CD4-positive, alpha-beta memory T cell (primary cell): Measurements from ENCODE around the gene AGXT2. TPM values are rescaled to one million over a fixed set of nuclear protein-coding genes. Genes with fewer than 3 reads are reported as not detected.
"Not testable (repeated sequence)": the region's sequence is repeated elsewhere in the genome, so short reads cannot be mapped to it uniquely, and the experiment has no call there.

ENCODE experiments used
- CTCF ChIA-PET: fragments of 350-600 bp; sonication (Branson Sonifier 250); formaldehyde crosslinking; loops from one replicate; lab custom pipeline; 2021; ENCODE audit warnings: inconsistent platforms; ENCODE audit not compliant: partially characterized antibody; lab: Charles Lee
- POLR2A ChIA-PET: fragments of 350-600 bp; sonication (Branson Sonifier 250); formaldehyde crosslinking; loops from one replicate; lab custom pipeline; 2021; ENCODE audit not compliant: partially characterized antibody; lab: Charles Lee
- DNase-seq, 5 donors: peaks; one replicate each; pipeline versions ENCODE4 v3.0.0 to v3.0.0-alpha.2; 2020 to 2022; ENCODE audit warnings: mixed read lengths in 1 of 5
- H3K27ac ChIP-seq: one replicate; pipeline ENCODE4 v1.7.0; 2013; ENCODE audit warnings: low read depth, low read length
- H3K27me3 ChIP-seq: 2 replicates; pipeline ENCODE4 v1.7.0; 2013; ENCODE audit warnings: mild to moderate bottlenecking, low read length, moderate library complexity; ENCODE audit not compliant: insufficient read depth
- H3K36me3 ChIP-seq: 2 replicates; pipeline ENCODE4 v1.7.0; 2013; ENCODE audit warnings: mild to moderate bottlenecking, low read length, moderate library complexity; ENCODE audit not compliant: insufficient read depth
- H3K4me1 ChIP-seq: 2 replicates; pipeline ENCODE4 v1.7.0; 2013; ENCODE audit warnings: mild to moderate bottlenecking, low read length, moderate library complexity; ENCODE audit not compliant: insufficient read depth
- H3K4me3 ChIP-seq, 2 donors: one replicate each; pipeline ENCODE4 v1.7.0; 2013; ENCODE audit warnings: low read length in 2 of 2, mild to moderate bottlenecking in 1 of 2
- H3K9me3 ChIP-seq, 2 donors: one replicate each; pipeline ENCODE4 v1.7.0; 2013; ENCODE audit warnings: low read length in 2 of 2, control low read depth in 1 of 2; ENCODE audit not compliant: control insufficient read depth in 1 of 2
- H3K27ac Mint-ChIP-seq, 7 donors: one replicate each; pipeline ENCODE4 v1.8.0; 2020 to 2021; ENCODE audit warnings: mixed read lengths in 7 of 7, mild to moderate bottlenecking in 6 of 7, inconsistent platforms in 3 of 7, moderate library complexity in 3 of 7
- H3K27me3 Mint-ChIP-seq, 2 donors: one replicate each; pipeline ENCODE4 v1.8.0; 2020 to 2021; ENCODE audit warnings: mixed read lengths in 2 of 2
- H3K36me3 Mint-ChIP-seq, 2 donors: one replicate each; pipeline ENCODE4 v1.8.0; 2020 to 2021; ENCODE audit warnings: mixed read lengths in 2 of 2, inconsistent platforms in 1 of 2, mild to moderate bottlenecking in 1 of 2
- H3K4me1 Mint-ChIP-seq, 4 donors: one replicate each; pipeline ENCODE4 v1.8.0; 2020 to 2021; ENCODE audit warnings: mixed read lengths in 4 of 4, mild to moderate bottlenecking in 1 of 4
- H3K4me3 Mint-ChIP-seq, 8 donors: one replicate each; pipeline ENCODE4 v1.8.0; 2020 to 2021; ENCODE audit warnings: mixed read lengths in 8 of 8, mild to moderate bottlenecking in 7 of 8, moderate library complexity in 6 of 8, inconsistent platforms in 3 of 8
- H3K9me3 Mint-ChIP-seq, 8 donors: one replicate each; pipeline ENCODE4 v1.8.0; 2020 to 2021; ENCODE audit warnings: mixed read lengths in 8 of 8, mild to moderate bottlenecking in 5 of 8, inconsistent platforms in 3 of 8, moderate library complexity in 1 of 8
- intact Hi-C: fragments of 100-400 bp; cut with micrococcal nuclease; formaldehyde crosslinking; loops from one replicate; pipeline ENCODE4 v1.15.1; 2023
- polyA plus RNA-seq, 2 donors: library from polyadenylated mRNA; unstranded; fragments of 300-500 nt; fragmentation: Illumina TruSeq; gene quantifications; one replicate each; pipeline ENCODE4 v1.2.3, GENCODE V29; 2021
- total RNA-seq, 2 experiments: library from RNA; stranded (reverse); gene quantifications; one replicate each; pipeline ENCODE4 v1.2.3, GENCODE V29; 2021

The AGXT2 gene
- total and polyA plus RNA-seq, 4 experiments from 2014 or later: not detected

GRCh38 chr5:34976347-34976746, 71.4 kb downstream of the AGXT2 start:
- no peaks in the 10 kb centered on the region for H3K4me1 Mint-ChIP-seq
- ChIA-PET POLR2A (no interaction called here), CTCF (interaction anchor here (2.1 kb wide), 1 partner anchor 27 kb away, joined by 5 read pairs; no protein-coding TSS in a partner anchor)
- Histone ChIP-seq H3K9me3 (no peaks in the 10 kb centered on the region), H3K4me1 (no peaks in the 10 kb centered on the region), H3K27me3 (no peaks in the 10 kb centered on the region), H3K36me3 (no peaks in the 10 kb centered on the region), H3K4me3 (no peak overlapping the region), H3K27ac (no peak overlapping the region)
- H3K9me3 Mint-ChIP-seq: peaks cover 0 to 4% (median 3%) of the 10 kb centered on the region in 8 donors
- intact Hi-C loops: no loop called here
- H3K27ac Mint-ChIP-seq: no peak overlapping the region
- peaks cover 2 to 4% of the 10 kb centered on the region in 2 donors for H3K27me3 Mint-ChIP-seq
- no peak overlapping the region for H3K4me3 Mint-ChIP-seq
- DNase-seq: no peak
- H3K36me3 Mint-ChIP-seq: peaks cover 0 to under 1% of the 10 kb centered on the region in 2 donors

- CTCF ChIA-PET, H3K4me3 Mint-ChIP-seq, DNase-seq: not testable (repeated sequence)
Observed at GRCh38 chr5:34971655-34972054, 76.1 kb downstream of the AGXT2 start.

GRCh38 chr5:34970552-34970951, 77.2 kb downstream of the AGXT2 start:
- CTCF ChIA-PET: interaction anchor here (1.9 kb wide), 1 partner anchor 12 kb away, joined by 5 read pairs; no protein-coding TSS in a partner anchor
- no peak overlapping the region for H3K27ac Mint-ChIP-seq

More at GRCh38 chr5:34971655-34972054, 76.1 kb downstream of the AGXT2 start:
- H3K27ac Mint-ChIP-seq, H3K27me3 ChIP-seq, H3K27me3 Mint-ChIP-seq, intact Hi-C loops, POLR2A ChIA-PET, H3K27ac ChIP-seq, H3K36me3 ChIP-seq, H3K9me3 ChIP-seq, H3K4me3 ChIP-seq, H3K4me1 ChIP-seq, H3K36me3 Mint-ChIP-seq, H3K9me3 Mint-ChIP-seq, H3K4me1 Mint-ChIP-seq: not testable (repeated sequence)

GRCh38 chr5:34968258-34968657, 79.5 kb downstream of the AGXT2 start:
- intact Hi-C loops: no loop called here
- Histone ChIP-seq H3K4me3 (no peak overlapping the region), H3K9me3 (no peaks in the 10 kb centered on the region), H3K36me3 (no peaks in the 10 kb centered on the region), H3K4me1 (no peaks in the 10 kb centered on the region), H3K27me3 (no peaks in the 10 kb centered on the region), H3K27ac (no peak overlapping the region)
- H3K9me3 Mint-ChIP-seq: peaks cover 0 to 15% (median 10%) of the 10 kb centered on the region in 8 donors
- ChIA-PET POLR2A (no interaction called here), CTCF (no interaction called here)
- no peaks in the 10 kb centered on the region for H3K4me1 Mint-ChIP-seq
- no peak overlapping the region for H3K27ac Mint-ChIP-seq
- H3K27me3 Mint-ChIP-seq: no peaks in the 10 kb centered on the region
- H3K36me3 Mint-ChIP-seq: peaks cover 4 to 21% of the 10 kb centered on the region in 2 donors
- no peak for DNase-seq
- no peak overlapping the region for H3K4me3 Mint-ChIP-seq

More at GRCh38 chr5:34970552-34970951, 77.2 kb downstream of the AGXT2 start:
- Mint-ChIP-seq H3K9me3 (peaks cover 0 to 14% (median 9%) of the 10 kb centered on the region in 8 donors), H3K4me1 (no peaks in the 10 kb centered on the region), H3K4me3 (no peak overlapping the region), H3K36me3 (peaks cover 4 to 18% of the 10 kb centered on the region in 2 donors), H3K27me3 (peaks cover 2% of the 10 kb centered on the region in 2 donors)
- no peaks in the 10 kb centered on the region for H3K4me1 ChIP-seq
- no peak for DNase-seq
- no peaks in the 10 kb centered on the region for H3K27me3 ChIP-seq
- H3K4me3 ChIP-seq: no peak overlapping the region
- intact Hi-C loops: no loop called here
- H3K36me3 ChIP-seq: no peaks in the 10 kb centered on the region
- H3K9me3 ChIP-seq: no peaks in the 10 kb centered on the region
- H3K27ac ChIP-seq: no peak overlapping the region
- POLR2A ChIA-PET: no interaction called here

- CTCF ChIA-PET: no interaction called here
- Histone ChIP-seq H3K27ac (no peak overlapping the region), H3K36me3 (no peaks in the 10 kb centered on the region), H3K4me3 (no peak overlapping the region), H3K27me3 (no peaks in the 10 kb centered on the region), H3K9me3 (no peaks in the 10 kb centered on the region), H3K4me1 (no peaks in the 10 kb centered on the region)
- Mint-ChIP-seq H3K36me3 (peaks cover 4 to 21% of the 10 kb centered on the region in 2 donors), H3K27ac (no peak overlapping the region), H3K27me3 (no peaks in the 10 kb centered on the region), H3K9me3 (peaks cover 0 to 15% (median 10%) of the 10 kb centered on the region in 8 donors), H3K4me3 (no peak overlapping the region), H3K4me1 (no peaks in the 10 kb centered on the region)
- DNase-seq: no peak
- POLR2A ChIA-PET: no interaction called here
- intact Hi-C loops: no loop called here
Observed at GRCh38 chr5:34967540-34967939, 80.2 kb downstream of the AGXT2 start.

GRCh38 chr5:34959323-34959722, 88.4 kb downstream of the AGXT2 start:
- H3K36me3 Mint-ChIP-seq: peaks cover 12 to 18% of the 10 kb centered on the region in 2 donors
- H3K4me1 Mint-ChIP-seq: peaks cover 0 to 3% (median under 1%) of the 10 kb centered on the region in 4 donors
- ChIA-PET CTCF (interaction anchor here (1.3 to 1.4 kb wide), 2 partner anchors 10 to 18 kb away, joined by 5 read pairs; no protein-coding TSS in a partner anchor), POLR2A (no interaction called here)
- H3K27ac ChIP-seq: no peak overlapping the region
- no peaks in the 10 kb centered on the region for H3K9me3 Mint-ChIP-seq
- no peaks in the 10 kb centered on the region for H3K4me1 ChIP-seq
- no peak overlapping the region for H3K4me3 ChIP-seq
- peak overlapping the region in 5 of 7 donors; percentile 2 to 41 (median 20) for H3K27ac Mint-ChIP-seq
- H3K27me3 Mint-ChIP-seq: no peaks in the 10 kb centered on the region
- intact Hi-C loops: no loop called here
- H3K4me3 Mint-ChIP-seq: no peak overlapping the region
- H3K9me3 ChIP-seq: no peaks in the 10 kb centered on the region
- H3K36me3 ChIP-seq: no peaks in the 10 kb centered on the region
- no peak for DNase-seq
- no peaks in the 10 kb centered on the region for H3K27me3 ChIP-seq

- no peak overlapping the region for H3K27ac ChIP-seq
- H3K27ac Mint-ChIP-seq: peak overlapping the region in 3 of 7 donors; percentile 30 to 59 (median 56)
- H3K9me3 ChIP-seq: no peaks in the 10 kb centered on the region
- no peaks in the 10 kb centered on the region for H3K36me3 ChIP-seq
- H3K27me3 Mint-ChIP-seq: no peaks in the 10 kb centered on the region
- H3K4me1 Mint-ChIP-seq: peaks cover 0 to 3% (median under 1%) of the 10 kb centered on the region in 4 donors
- POLR2A ChIA-PET: no interaction called here
- CTCF ChIA-PET: interaction anchor here (1.3 to 2.3 kb wide), 6 partner anchors 8 to 969 kb away, joined by 3 to 13 read pairs (median 5); no protein-coding TSS in a partner anchor
- no peaks in the 10 kb centered on the region for H3K9me3 Mint-ChIP-seq
- peaks cover 14 to 23% of the 10 kb centered on the region in 2 donors for H3K36me3 Mint-ChIP-seq
- H3K27me3 ChIP-seq: no peaks in the 10 kb centered on the region
- no peaks in the 10 kb centered on the region for H3K4me1 ChIP-seq
- peak in 2 of 5 donors; percentile 4 to 7 for DNase-seq
- H3K4me3 Mint-ChIP-seq: no peak overlapping the region
- intact Hi-C loops: no loop called here
- H3K4me3 ChIP-seq: no peak overlapping the region
Observed at GRCh38 chr5:34957857-34958690, 89.7 kb downstream of the AGXT2 start.
